Testis (tissue), 2 donors: ENCODE data around the gene ADGRG7.
"Not testable (repeated sequence)": the region's sequence is repeated elsewhere in the genome, so short reads cannot be mapped to it uniquely, and the experiment has no call there.

Experiments
- CTCF ChIP-seq, 3 experiments: fragments of 450-650 bp in 2 of 3; fragments of 200-600 bp in 1 of 3; sonication (generic) in 1 of 3; IDR thresholded peaks; one replicate each; pipeline ENCODE4 v1.5.1; 2016 to 2019; ENCODE audit warnings: antibody characterized with exemption in 3 of 3, mild to moderate bottlenecking in 2 of 3, moderate library complexity in 1 of 3
- POLR2A ChIP-seq: fragments of 450-650 bp; IDR thresholded peaks from one replicate; pipeline ENCODE4 v1.6.1; 2017; ENCODE audit warnings: antibody characterized with exemption, mild to moderate bottlenecking, moderate library complexity

GRCh38 chr3:100582157-100582556 lies 27.2 kb upstream of the ADGRG7 start:
- TF ChIP-seq CTCF (IDR thresholded peaks at IDR 0.05); POLR2A: not testable (repeated sequence)
